ENCODE data around the gene MED28.
A peak's percentile ranks its signal among the peaks of the same experiment; 100 is the strongest.
"Not testable (repeated sequence)": the region's sequence is repeated elsewhere in the genome, so short reads cannot be mapped to it uniquely, and the experiment has no call there.

The MED28 gene, protein sequence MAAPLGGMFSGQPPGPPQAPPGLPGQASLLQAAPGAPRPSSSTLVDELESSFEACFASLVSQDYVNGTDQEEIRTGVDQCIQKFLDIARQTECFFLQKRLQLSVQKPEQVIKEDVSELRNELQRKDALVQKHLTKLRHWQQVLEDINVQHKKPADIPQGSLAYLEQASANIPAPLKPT

DNA sequence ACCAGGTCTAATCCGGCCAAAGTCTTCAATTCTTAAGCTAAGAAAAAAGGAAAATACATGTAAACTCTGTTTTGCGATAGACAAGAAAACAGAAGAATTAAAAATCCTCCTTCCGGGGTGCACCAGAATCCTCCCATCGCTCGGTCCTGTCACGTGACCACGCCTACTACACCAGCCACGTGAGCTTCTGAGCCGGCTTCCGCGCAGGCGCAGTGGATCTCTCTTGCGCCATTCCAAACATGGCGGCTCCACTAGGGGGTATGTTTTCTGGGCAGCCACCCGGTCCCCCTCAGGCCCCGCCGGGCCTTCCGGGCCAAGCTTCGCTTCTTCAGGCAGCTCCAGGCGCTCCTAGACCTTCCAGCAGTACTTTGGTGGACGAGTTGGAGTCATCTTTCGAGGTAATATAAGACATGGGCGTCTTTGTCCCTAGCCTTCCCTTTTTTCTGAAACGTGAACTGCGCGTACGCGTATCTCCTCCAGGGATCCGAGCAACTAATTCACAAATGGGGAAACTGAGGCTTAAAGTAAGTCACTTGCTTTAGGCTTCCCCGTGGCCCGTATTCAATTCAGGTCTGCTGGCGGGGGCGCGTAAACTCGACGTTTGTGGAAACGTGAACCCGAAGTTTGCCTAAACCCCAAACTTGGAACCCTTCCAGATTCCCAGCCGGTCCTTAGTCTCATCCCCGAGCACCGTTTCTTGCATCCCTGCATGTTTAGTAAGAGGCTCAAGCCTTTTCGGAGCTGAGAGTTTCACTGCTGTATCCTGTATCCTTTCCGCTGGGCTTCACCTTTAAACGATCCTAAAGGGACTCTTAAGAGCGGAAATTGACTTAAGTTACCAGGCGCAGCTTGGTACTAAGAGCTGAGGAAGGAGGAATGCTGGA is at the start of gene MED28:
Gene MED28 (plus strand): TSS at position 226 of the 884 bp plus-strand sequence. CDS start 14 bp downstream, at position 240.
- DNase-seq, result peak; percentile 96

DNA sequence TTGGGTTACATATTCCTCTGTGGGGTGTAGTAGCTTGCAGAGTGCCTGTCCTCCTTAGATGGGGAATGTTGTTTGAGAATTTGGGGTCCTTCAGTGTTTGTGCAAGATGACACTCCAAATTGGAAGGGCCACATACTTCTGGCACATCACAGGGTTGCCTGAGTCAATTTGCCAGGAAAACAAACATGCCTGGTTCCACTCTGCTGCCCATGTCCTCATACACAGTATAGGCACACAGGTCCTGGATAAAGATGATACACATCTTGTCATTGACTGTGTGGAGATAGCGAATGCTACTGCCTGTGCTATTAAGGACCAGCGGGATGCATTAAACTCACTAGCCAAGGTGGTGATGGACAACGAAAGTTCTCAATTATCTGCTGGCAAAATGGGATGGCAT is 48.6 kb upstream of the MED28 start:
- no peak for DNase-seq

DNA sequence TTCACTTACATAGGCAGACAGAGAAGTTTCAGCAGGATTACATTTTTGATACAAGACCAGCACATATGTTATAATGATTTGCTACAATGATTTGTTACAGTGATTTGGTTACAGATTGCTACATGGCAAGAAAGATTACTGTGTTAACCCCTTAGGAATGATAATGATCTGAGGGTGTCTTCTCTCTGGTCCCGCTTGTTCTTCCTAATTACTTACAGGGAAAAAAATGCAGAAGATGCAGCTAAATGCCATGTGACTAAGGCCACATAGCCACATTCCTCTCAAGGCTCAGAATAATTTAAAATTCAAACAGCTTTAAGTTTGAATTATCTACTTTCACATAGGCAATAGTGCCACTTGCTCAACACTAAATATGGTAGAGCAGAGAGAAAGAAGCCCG is 47.2 kb upstream of the MED28 start:
- DNase-seq, result no peak

DNA sequence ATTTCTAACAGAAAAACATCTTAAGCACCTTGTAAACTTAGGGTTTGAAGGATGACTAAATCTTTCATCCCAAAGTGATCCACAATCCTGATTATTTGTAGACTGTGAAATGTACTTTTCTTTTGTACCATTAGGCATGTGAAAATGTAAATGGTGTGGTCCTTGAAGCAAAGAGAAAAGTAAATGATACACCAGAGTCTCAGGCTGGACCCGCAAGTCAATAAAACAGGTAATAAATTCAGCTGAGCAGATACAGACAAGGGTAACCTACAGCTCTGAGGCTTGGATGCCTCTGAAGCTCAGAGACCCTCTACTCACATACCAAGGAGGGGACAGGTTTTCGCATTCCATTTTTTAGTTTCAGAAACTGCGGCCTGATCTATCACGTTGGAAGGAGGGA is 40.2 kb upstream of the MED28 start:
- no peak for DNase-seq

DNA sequence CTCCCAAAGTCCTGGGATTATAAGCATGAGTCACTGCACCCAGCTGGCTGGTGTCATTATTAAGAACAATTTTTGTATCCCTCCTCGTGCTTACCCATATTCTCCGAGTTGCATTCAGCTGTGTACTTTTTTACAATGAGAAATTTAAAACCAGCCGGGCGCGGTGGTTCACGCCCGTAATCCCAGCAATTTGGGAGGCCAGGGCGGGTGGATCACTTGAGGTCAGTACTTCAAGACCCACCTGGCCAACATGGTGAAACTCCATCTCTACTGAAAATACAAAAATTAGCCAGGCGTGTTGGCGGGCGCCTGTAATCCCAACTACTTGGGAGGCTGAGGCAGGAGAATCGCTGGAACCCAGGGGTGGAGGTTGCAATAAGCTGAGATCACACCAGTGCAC is 39.3 kb upstream of the MED28 start:
- DNase-seq, result not testable (repeated sequence)

- peak; percentile 98 for DNase-seq
Measured at GRCh38 chr4:17576932-17577664, 37.3 kb upstream of the MED28 start, which contains the start of gene LAP3. Gene LAP3, plus strand, starts transcription at chr4:17577198. Its CDS starts 268 bp downstream, at chr4:17577466.

GRCh38 chr4:17577665-17578481 is 36.6 kb upstream of the MED28 start:
- peak; percentile 25 for DNase-seq

DNA sequence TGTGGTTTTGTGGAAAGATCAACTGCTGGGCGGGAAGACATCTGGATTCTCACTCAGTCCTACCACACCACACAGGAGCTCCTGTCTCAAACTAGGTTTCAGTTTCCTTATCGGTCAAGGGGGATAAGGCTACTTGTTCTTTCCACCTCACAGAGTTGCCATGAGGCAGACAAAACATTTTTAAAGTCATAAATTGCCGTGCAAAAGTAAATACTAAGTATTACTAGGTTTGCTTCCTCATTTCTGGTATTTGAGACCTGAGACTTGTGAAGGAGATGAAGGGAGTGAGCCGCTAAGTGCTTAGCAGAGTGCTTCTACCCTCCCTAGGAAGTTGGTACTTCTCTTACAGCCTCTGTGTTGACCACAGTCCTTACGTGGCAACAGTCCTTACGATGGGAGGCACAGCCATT is 36.0 kb upstream of the MED28 start:
- peak; percentile 64 for DNase-seq

DNA sequence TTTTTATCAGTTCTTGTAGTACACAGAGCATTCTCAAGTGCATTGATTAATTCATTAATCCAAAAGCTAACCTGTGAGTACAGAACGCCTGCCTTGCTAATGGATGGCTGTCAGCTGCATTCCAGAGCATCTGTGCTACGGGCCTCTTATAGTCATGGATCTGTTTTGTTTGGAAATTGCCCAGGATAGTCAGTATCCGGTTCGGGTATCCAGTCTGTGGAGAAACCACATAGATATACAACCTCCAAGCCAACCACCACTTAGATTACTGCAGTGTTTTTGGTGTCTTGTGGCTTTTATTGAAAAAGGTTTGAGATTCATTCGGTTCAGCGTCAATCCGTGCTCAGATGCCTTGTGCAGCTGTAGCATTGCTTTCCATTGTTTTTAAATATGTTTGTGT is 33.5 kb upstream of the MED28 start:
- no peak for DNase-seq

GRCh38 chr4:17583276-17583675 is 31.2 kb upstream of the MED28 start:
- DNase-seq, result no peak

DNA sequence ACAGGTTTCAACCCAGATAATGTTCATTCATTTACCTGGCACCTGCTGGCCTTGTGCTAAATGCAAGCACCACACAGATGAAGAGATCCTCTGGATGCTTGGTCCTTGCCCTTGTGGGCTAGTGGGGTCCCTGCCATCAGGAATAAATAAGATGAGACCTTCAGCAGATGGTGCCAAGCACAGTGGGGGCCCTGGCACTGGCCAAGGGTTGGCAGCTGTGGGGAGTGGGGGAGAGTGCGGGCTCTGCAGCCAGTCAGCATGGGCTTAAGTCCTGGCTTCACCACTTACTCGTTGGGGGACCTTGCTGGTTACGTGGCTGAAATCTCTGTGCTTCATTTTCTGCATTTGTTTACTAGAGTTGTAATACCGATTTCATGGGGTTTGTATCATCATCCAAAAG is 30.5 kb upstream of the MED28 start:
- no peak for DNase-seq

DNA sequence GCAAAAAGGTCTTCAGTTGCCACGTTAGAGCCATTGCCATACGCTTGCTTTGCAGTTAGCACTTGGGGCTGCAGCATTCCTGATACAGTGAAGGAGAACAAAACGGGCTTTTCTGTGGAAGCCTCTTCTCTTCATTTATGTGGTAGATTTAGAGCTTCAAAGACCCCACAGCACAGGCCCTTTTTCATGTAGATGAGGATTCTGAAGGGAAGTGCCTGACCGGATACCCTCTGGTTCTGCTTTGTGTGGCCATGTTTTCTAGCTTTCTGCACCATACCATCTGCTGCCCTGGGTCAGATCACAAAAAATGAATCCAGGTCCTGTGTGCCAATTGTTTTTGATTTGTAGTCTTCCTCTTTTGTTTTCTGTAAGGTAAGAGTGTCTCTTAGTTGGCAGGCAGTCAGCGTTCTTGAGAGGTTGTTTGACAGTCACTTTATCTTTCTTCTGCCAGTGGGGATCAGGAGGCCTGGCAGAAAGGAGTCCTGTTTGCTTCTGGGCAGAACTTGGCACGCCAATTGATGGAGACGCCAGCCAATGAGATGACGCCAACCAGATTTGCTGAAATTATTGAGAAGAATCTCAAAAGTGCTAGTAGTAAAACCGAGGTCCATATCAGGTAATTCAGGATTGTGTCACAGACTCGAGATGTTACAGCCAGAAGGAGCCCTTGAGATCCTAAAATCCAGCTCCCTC is 29.8 kb upstream of the MED28 start:
- DNase-seq, result no peak

- DNase-seq, result no peak
Measured at GRCh38 chr4:17587094-17587822, 27.2 kb upstream of the MED28 start.

- DNase-seq, result no peak
Measured at GRCh38 chr4:17589355-17589754, 25.1 kb upstream of the MED28 start.

GRCh38 chr4:17595471-17596005 is 18.9 kb upstream of the MED28 start:
- no peak for DNase-seq

DNA sequence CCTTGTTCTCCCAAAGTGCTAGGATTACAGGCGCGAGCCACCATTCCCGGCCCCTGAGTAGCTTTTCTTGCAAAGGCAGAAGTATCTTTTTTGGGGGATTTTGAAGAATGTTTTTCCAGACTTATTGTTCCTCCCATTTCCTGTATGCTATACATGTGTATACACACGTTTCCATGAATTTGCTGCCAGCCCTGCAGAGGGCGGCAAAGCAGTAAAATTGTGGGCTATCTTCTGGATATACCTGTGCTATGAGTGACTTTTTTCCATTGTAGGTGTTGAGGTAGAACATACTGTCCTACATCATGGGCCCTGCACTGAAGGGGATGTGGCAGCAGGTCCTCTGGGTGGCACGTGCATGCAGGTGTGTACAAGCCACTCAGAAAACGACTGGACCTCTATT is 16.9 kb upstream of the MED28 start:
- DNase-seq, result no peak

- no peak for DNase-seq
Measured at GRCh38 chr4:17599826-17600225, 14.6 kb upstream of the MED28 start.

DNA sequence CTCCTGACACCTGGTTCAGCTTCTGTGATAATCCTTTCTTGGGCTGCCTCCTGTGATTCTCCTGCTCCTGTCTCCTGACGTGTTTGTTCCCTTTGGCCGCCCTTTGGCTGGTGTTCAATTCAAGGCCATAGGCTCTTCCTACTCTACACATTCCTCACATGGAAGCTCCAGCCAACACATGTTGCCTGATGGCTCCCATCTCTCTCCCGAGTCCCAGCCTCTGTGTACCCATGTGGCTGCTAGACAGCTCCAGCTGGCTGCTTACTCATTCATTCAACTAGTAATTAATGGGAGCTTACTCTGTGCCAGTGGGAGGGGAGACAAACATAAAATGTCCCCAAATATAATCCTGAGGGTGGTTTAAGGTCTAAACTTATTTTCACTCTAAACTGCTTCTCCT is 9.2 kb upstream of the MED28 start:
- DNase-seq, result no peak

- no peak for DNase-seq
Measured at GRCh38 chr4:17613761-17614415, 553 bp upstream of the MED28 start.

GRCh38 chr4:17616283-17616682 is 1.8 kb downstream of the MED28 start:
- peak; percentile 6 for DNase-seq

- no peak for DNase-seq
Measured at GRCh38 chr4:17618926-17619325, 4.5 kb downstream of the MED28 start.

All from activated CD4-positive, alpha-beta T cell treated with anti-CD3 and anti-CD28 coated beads, Interleukin-2, Interleukin-6, amounts not matched to agents 100 ng/mL and 50 ng/mL, durations not matched to agents 16 hours and 8 hours (primary cell).